Thyroid gland (tissue), 4 donors: Measurements from ENCODE around the gene ARFGAP2.

Source experiments
- POLR2A ChIP-seq, 2 donors: fragments of 450-650 bp; IDR thresholded peaks; one replicate each; pipeline ENCODE4 v1.6.1; 2017; ENCODE audit warnings: antibody characterized with exemption in 2 of 2, mild to moderate bottlenecking in 2 of 2, moderate library complexity in 1 of 2
- TF ChIP-seq, protein P1 (sequence below), 6 experiments: fragments of 200-600 bp in 3 of 6; fragments of 450-650 bp in 3 of 6; sonication (generic) in 3 of 6; IDR thresholded peaks; one replicate each; pipeline ENCODE4 v1.5.1; 2016 to 2019; ENCODE audit warnings: antibody characterized with exemption in 6 of 6, mild to moderate bottlenecking in 2 of 6, inconsistent platforms in 1 of 6, moderate library complexity in 1 of 6

DNA sequence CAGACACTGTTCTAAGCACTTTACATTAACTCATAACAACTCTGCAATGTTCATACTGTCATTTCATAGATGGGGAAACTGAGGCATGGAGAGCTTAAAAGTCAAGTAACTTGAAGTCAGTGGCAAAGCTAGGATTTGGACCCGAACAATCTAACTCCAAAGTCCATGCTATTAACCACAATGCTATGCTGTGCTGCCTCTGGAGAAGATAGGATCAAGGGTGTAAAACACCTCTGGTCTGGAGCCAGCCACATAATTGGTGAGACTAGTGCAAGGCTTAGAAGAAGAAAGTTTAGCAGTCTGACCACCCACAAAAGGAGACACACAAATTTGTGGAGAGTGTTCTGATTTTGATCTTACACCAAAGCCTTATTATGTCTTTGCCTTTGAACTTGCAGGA is 43.7 kb downstream of the ARFGAP2 start:
- TF ChIP-seq, protein P1, sequence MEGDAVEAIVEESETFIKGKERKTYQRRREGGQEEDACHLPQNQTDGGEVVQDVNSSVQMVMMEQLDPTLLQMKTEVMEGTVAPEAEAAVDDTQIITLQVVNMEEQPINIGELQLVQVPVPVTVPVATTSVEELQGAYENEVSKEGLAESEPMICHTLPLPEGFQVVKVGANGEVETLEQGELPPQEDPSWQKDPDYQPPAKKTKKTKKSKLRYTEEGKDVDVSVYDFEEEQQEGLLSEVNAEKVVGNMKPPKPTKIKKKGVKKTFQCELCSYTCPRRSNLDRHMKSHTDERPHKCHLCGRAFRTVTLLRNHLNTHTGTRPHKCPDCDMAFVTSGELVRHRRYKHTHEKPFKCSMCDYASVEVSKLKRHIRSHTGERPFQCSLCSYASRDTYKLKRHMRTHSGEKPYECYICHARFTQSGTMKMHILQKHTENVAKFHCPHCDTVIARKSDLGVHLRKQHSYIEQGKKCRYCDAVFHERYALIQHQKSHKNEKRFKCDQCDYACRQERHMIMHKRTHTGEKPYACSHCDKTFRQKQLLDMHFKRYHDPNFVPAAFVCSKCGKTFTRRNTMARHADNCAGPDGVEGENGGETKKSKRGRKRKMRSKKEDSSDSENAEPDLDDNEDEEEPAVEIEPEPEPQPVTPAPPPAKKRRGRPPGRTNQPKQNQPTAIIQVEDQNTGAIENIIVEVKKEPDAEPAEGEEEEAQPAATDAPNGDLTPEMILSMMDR (IDR thresholded peaks at IDR 0.05), result no peak
- no peak for TF ChIP-seq POLR2A (IDR thresholded peaks at IDR 0.05)
